ENCODE measurements around the gene TMEM198.

TMEM198 gene

GRCh38 chr2:219521066-219521880 lies 22.6 kb upstream of the TMEM198 start:
- no peak overlapping the region for H3K27ac ChIP-seq (ENCODE audit: low read length)
- H3K9me3 ChIP-seq (ENCODE audit: control insufficient read depth, low read depth, low read length) = no peaks in the 10 kb centered on the region
- peaks cover 17% of the 10 kb centered on the region for H3K27me3 ChIP-seq (ENCODE audit: control insufficient read depth, insufficient read depth, low read length)
- no peak overlapping the region for H3K9ac ChIP-seq (ENCODE audit: low read length)
- peak overlapping the region; percentile 7 for H3K4me3 ChIP-seq (ENCODE audit: low read length)
- peaks cover 26% of the 10 kb centered on the region for H3K4me1 ChIP-seq (ENCODE audit: control insufficient read depth, low read depth, low read length)
- H3K36me3 ChIP-seq (ENCODE audit: control insufficient read depth, low read depth, low read length) = no peaks in the 10 kb centered on the region

- H3K4me1 ChIP-seq (ENCODE audit: control insufficient read depth, low read depth, low read length) = peaks cover 30% of the 10 kb centered on the region
- peak overlapping the region; percentile 18 for H3K9ac ChIP-seq (ENCODE audit: low read length)
- H3K27me3 ChIP-seq (ENCODE audit: control insufficient read depth, insufficient read depth, low read length) = peaks cover 22% of the 10 kb centered on the region
- no peaks in the 10 kb centered on the region for H3K36me3 ChIP-seq (ENCODE audit: control insufficient read depth, low read depth, low read length)
- H3K9me3 ChIP-seq (ENCODE audit: control insufficient read depth, low read depth, low read length) = no peaks in the 10 kb centered on the region
- H3K27ac ChIP-seq (ENCODE audit: low read length) = no peak overlapping the region
- H3K4me3 ChIP-seq (ENCODE audit: low read length) = peak overlapping the region; percentile 54
Observed at GRCh38 chr2:219522111-219523030, 21.5 kb upstream of the TMEM198 start.

- Histone ChIP-seq H3K36me3 (ENCODE audit: control insufficient read depth, low read depth, low read length) (no peaks in the 10 kb centered on the region), H3K9ac (ENCODE audit: low read length) (peak overlapping the region; percentile 18), H3K4me1 (ENCODE audit: control insufficient read depth, low read depth, low read length) (peaks cover 30% of the 10 kb centered on the region), H3K27ac (ENCODE audit: low read length) (no peak overlapping the region), H3K4me3 (ENCODE audit: low read length) (peak overlapping the region; percentile 54), H3K9me3 (ENCODE audit: control insufficient read depth, low read depth, low read length) (no peaks in the 10 kb centered on the region), H3K27me3 (ENCODE audit: control insufficient read depth, insufficient read depth, low read length) (peaks cover 20% of the 10 kb centered on the region)
Observed at GRCh38 chr2:219523031-219523671, 20.7 kb upstream of the TMEM198 start.

- Histone ChIP-seq H3K9ac (ENCODE audit: low read length) (no peak overlapping the region), H3K27me3 (ENCODE audit: control insufficient read depth, insufficient read depth, low read length) (peaks cover 31% of the 10 kb centered on the region), H3K36me3 (ENCODE audit: control insufficient read depth, low read depth, low read length) (no peaks in the 10 kb centered on the region), H3K9me3 (ENCODE audit: control insufficient read depth, low read depth, low read length) (no peaks in the 10 kb centered on the region), H3K4me1 (ENCODE audit: control insufficient read depth, low read depth, low read length) (peaks cover 32% of the 10 kb centered on the region), H3K27ac (ENCODE audit: low read length) (no peak overlapping the region), H3K4me3 (ENCODE audit: low read length) (no peak overlapping the region)
Observed at GRCh38 chr2:219524817-219525216, 19.0 kb upstream of the TMEM198 start.

GRCh38 chr2:219525533-219526232 lies 18.1 kb upstream of the TMEM198 start:
- no peak overlapping the region for H3K27ac ChIP-seq (ENCODE audit: low read length)
- no peaks in the 10 kb centered on the region for H3K9me3 ChIP-seq (ENCODE audit: control insufficient read depth, low read depth, low read length)
- H3K9ac ChIP-seq (ENCODE audit: low read length) = no peak overlapping the region
- H3K4me3 ChIP-seq (ENCODE audit: low read length) = no peak overlapping the region
- no peaks in the 10 kb centered on the region for H3K36me3 ChIP-seq (ENCODE audit: control insufficient read depth, low read depth, low read length)
- peaks cover 33% of the 10 kb centered on the region for H3K27me3 ChIP-seq (ENCODE audit: control insufficient read depth, insufficient read depth, low read length)
- H3K4me1 ChIP-seq (ENCODE audit: control insufficient read depth, low read depth, low read length) = peaks cover 33% of the 10 kb centered on the region

GRCh38 chr2:219526320-219527075 lies 17.3 kb upstream of the TMEM198 start:
- Histone ChIP-seq H3K36me3 (ENCODE audit: control insufficient read depth, low read depth, low read length) (no peaks in the 10 kb centered on the region), H3K4me1 (ENCODE audit: control insufficient read depth, low read depth, low read length) (peaks cover 26% of the 10 kb centered on the region), H3K9me3 (ENCODE audit: control insufficient read depth, low read depth, low read length) (no peaks in the 10 kb centered on the region), H3K27ac (ENCODE audit: low read length) (no peak overlapping the region), H3K9ac (ENCODE audit: low read length) (no peak overlapping the region), H3K4me3 (ENCODE audit: low read length) (no peak overlapping the region), H3K27me3 (ENCODE audit: control insufficient read depth, insufficient read depth, low read length) (peaks cover 33% of the 10 kb centered on the region)

GRCh38 chr2:219527076-219527394 lies 16.8 kb upstream of the TMEM198 start:
- no peak overlapping the region for H3K27ac ChIP-seq (ENCODE audit: low read length)
- H3K27me3 ChIP-seq (ENCODE audit: control insufficient read depth, insufficient read depth, low read length) = peaks cover 33% of the 10 kb centered on the region
- H3K4me3 ChIP-seq (ENCODE audit: low read length) = no peak overlapping the region
- H3K9ac ChIP-seq (ENCODE audit: low read length) = no peak overlapping the region
- H3K4me1 ChIP-seq (ENCODE audit: control insufficient read depth, low read depth, low read length) = peaks cover 20% of the 10 kb centered on the region
- no peaks in the 10 kb centered on the region for H3K36me3 ChIP-seq (ENCODE audit: control insufficient read depth, low read depth, low read length)
- H3K9me3 ChIP-seq (ENCODE audit: control insufficient read depth, low read depth, low read length) = no peaks in the 10 kb centered on the region

- H3K4me1 ChIP-seq (ENCODE audit: control insufficient read depth, low read depth, low read length) = peaks cover 20% of the 10 kb centered on the region
- H3K27me3 ChIP-seq (ENCODE audit: control insufficient read depth, insufficient read depth, low read length) = peaks cover 33% of the 10 kb centered on the region
- no peak overlapping the region for H3K27ac ChIP-seq (ENCODE audit: low read length)
Observed at GRCh38 chr2:219527472-219527871, 16.4 kb upstream of the TMEM198 start.

GRCh38 chr2:219530048-219530963 lies 13.5 kb upstream of the TMEM198 start:
- H3K27ac ChIP-seq (ENCODE audit: low read length) = no peak overlapping the region
- no peak overlapping the region for H3K9ac ChIP-seq (ENCODE audit: low read length)
- H3K4me1 ChIP-seq (ENCODE audit: control insufficient read depth, low read depth, low read length) = peaks cover 11% of the 10 kb centered on the region
- no peaks in the 10 kb centered on the region for H3K9me3 ChIP-seq (ENCODE audit: control insufficient read depth, low read depth, low read length)
- peaks cover 23% of the 10 kb centered on the region for H3K27me3 ChIP-seq (ENCODE audit: control insufficient read depth, insufficient read depth, low read length)
- no peaks in the 10 kb centered on the region for H3K36me3 ChIP-seq (ENCODE audit: control insufficient read depth, low read depth, low read length)
- H3K4me3 ChIP-seq (ENCODE audit: low read length) = peak overlapping the region; percentile 53

More at GRCh38 chr2:219527472-219527871, 16.4 kb upstream of the TMEM198 start:
- Histone ChIP-seq H3K4me3 (ENCODE audit: low read length) (no peak overlapping the region), H3K9ac (ENCODE audit: low read length) (no peak overlapping the region), H3K9me3 (ENCODE audit: control insufficient read depth, low read depth, low read length) (no peaks in the 10 kb centered on the region), H3K36me3 (ENCODE audit: control insufficient read depth, low read depth, low read length) (no peaks in the 10 kb centered on the region)

Measured in iPS-18a (cell line).